Mucosa of descending colon (tissue), 3 donors: ENCODE results near the gene STOML2. TPM values are rescaled to one million over a fixed set of nuclear protein-coding genes. Genes with fewer than 3 reads are reported as not detected.

Experiments used
- ATAC-seq: fragments of 200-7000 bp; cut with Tn5 transposase; one replicate; pipeline ENCODE4 v1.9.1; 2020; ENCODE audit warnings: mild to moderate bottlenecking, moderate library complexity
- DNase-seq, 3 donors: peaks; one replicate each; pipeline ENCODE4 v3.0.0-alpha.2; 2020
- H3K36me3 ChIP-seq: fragments of 200-600 bp; one replicate; pipeline ENCODE4 v1.8.0; 2021; ENCODE audit warnings: low read depth, mild to moderate bottlenecking
- H3K4me1 ChIP-seq: fragments of 200-600 bp; one replicate; pipeline ENCODE4 v1.8.0; 2021; ENCODE audit warnings: low read depth, mild to moderate bottlenecking
- H3K4me3 ChIP-seq: fragments of 200-600 bp; one replicate; pipeline ENCODE4 v1.8.0; 2021; ENCODE audit warnings: mild to moderate bottlenecking
- H3K9me3 ChIP-seq: fragments of 200-600 bp; one replicate; pipeline ENCODE4 v1.8.0; 2021; ENCODE audit warnings: mild to moderate bottlenecking
- CTCF ChIP-seq: fragments of 200-600 bp; IDR thresholded peaks from one replicate; pipeline ENCODE4 v1.8.0; 2022; ENCODE audit warnings: antibody characterized with exemption, mild to moderate bottlenecking
- intact Hi-C, 2 donors: fragments of 100-400 bp; cut with DNase I in 1 of 2; cut with micrococcal nuclease in 1 of 2; formaldehyde crosslinking; loops; one replicate each; pipeline versions ENCODE4 v1.11.0 to v1.11.1; 2022; cut with DNase I, micrococcal nuclease
- total RNA-seq, 3 donors: library from RNA; stranded (reverse); fragmentation: NEBNext Ultra II Directional in 2 of 3; extraction: Animal tissue kit (Norgen Biotek cat#: 25700) in 2 of 3; gene quantifications; one replicate each; pipeline versions ENCODE4 v1.2.1 to v1.2.4, GENCODE V29; 2021 to 2023
- donor health status: DM: no; HTN: no; CAD: no; lungs with moderate emphysema.
- donor health status: DM: no; HTN: no; CAD: no.
- donor health status: DM: no; HTN: yes; CAD: no.

The STOML2 gene
- total RNA-seq, 3 donors from 2014 or later, result 96.3 to 109 (median 100) TPM

- Histone ChIP-seq H3K9me3 (no peaks in the 10 kb centered on the region), H3K4me1 (peaks cover 10% of the 10 kb centered on the region), H3K36me3 (no peaks in the 10 kb centered on the region), H3K4me3 (peak within 1 kb of the TSS; percentile 40)
- DNase-seq, result peak; percentile 92 to 94 (median 93)
- TF ChIP-seq CTCF, result no peak
- intact Hi-C loops, result no loop called here
- ATAC-seq, result peak; percentile 98
These were observed 23.2 kb downstream of the STOML2 start, which contains the start of gene FANCG for GRCh38 chr9:35079426-35080341. Gene FANCG (minus strand): TSS chr9:35079942. CDS start chr9:35079524, 418 bp downstream.

- Histone ChIP-seq H3K36me3 (no peaks in the 10 kb centered on the region), H3K9me3 (no peaks in the 10 kb centered on the region), H3K4me3 (peak overlapping the region; percentile 40), H3K4me1 (peaks cover 10% of the 10 kb centered on the region)
- ATAC-seq (peak; percentile 6), DNase-seq (no peak)
- no peak for TF ChIP-seq CTCF
- intact Hi-C loops, result no loop called here
These were observed 23.9 kb downstream of the STOML2 start for GRCh38 chr9:35079041-35079425.

- intact Hi-C loops, result no loop called here
- DNase-seq (no peak), ATAC-seq (no peak)
- Histone ChIP-seq H3K36me3 (no peaks in the 10 kb centered on the region), H3K9me3 (no peaks in the 10 kb centered on the region), H3K4me3 (no peak overlapping the region), H3K4me1 (peaks cover 10% of the 10 kb centered on the region)
- TF ChIP-seq CTCF, result no peak
These were observed 24.9 kb downstream of the STOML2 start for GRCh38 chr9:35078066-35078465.

GRCh38 chr9:35076848-35077247 is 26.1 kb downstream of the STOML2 start:
- TF ChIP-seq CTCF, result no peak
- Histone ChIP-seq H3K9me3 (no peaks in the 10 kb centered on the region), H3K4me3 (no peak overlapping the region), H3K36me3 (no peaks in the 10 kb centered on the region), H3K4me1 (peaks cover 10% of the 10 kb centered on the region)
- intact Hi-C loops, result no loop called here
- ATAC-seq, result no peak
- no peak for DNase-seq

GRCh38 chr9:35075358-35075757 is 27.6 kb downstream of the STOML2 start:
- DNase-seq (no peak), ATAC-seq (no peak)
- Histone ChIP-seq H3K4me3 (no peak overlapping the region), H3K9me3 (no peaks in the 10 kb centered on the region), H3K36me3 (no peaks in the 10 kb centered on the region), H3K4me1 (peaks cover 17% of the 10 kb centered on the region)
- intact Hi-C loops, result no loop called here
- TF ChIP-seq CTCF, result no peak
